Fibroblast of lung (primary cell): ENCODE measurements around the gene AGPAT4. TPM values are rescaled to one million over a fixed set of nuclear protein-coding genes. Genes with fewer than 3 reads are reported as not detected.
"Not testable (repeated sequence)": the region's sequence is repeated elsewhere in the genome, so short reads cannot be mapped to it uniquely, and the experiment has no call there.

Source experiments
- DNase-seq, 2 donors: peaks; one replicate each; pipeline versions ENCODE4 v3.0.0 to v3.0.0-alpha.2; 2010; ENCODE audit warnings: low read depth in 2 of 2
- H2AFZ ChIP-seq: 2 replicates; pipeline ENCODE4 v1.5.1; 2012; ENCODE audit warnings: low read length, control low read depth, inconsistent platforms
- H3K27ac ChIP-seq: 2 replicates; pipeline ENCODE4 v1.5.1; 2011; ENCODE audit warnings: low read length, control low read depth; ENCODE audit not compliant: insufficient read depth
- H3K27me3 ChIP-seq: 2 replicates; pipeline ENCODE4 v1.5.1; 2011; ENCODE audit warnings: mild to moderate bottlenecking, low read length; ENCODE audit not compliant: control insufficient read depth, insufficient read depth
- H3K36me3 ChIP-seq: 2 replicates; pipeline ENCODE4 v1.5.1; 2011; ENCODE audit warnings: low read length; ENCODE audit not compliant: control insufficient read depth, insufficient read depth
- H3K4me1 ChIP-seq: 2 replicates; pipeline ENCODE4 v1.5.1; 2011; ENCODE audit warnings: low read length; ENCODE audit not compliant: control insufficient read depth, insufficient read depth; ENCODE audit errors: extremely low read depth
- H3K4me2 ChIP-seq: 2 replicates; pipeline ENCODE4 v1.5.1; 2011; ENCODE audit warnings: low read length, control low read depth; ENCODE audit not compliant: insufficient read depth; ENCODE audit errors: extremely low read depth
- H3K4me3 ChIP-seq, 4 experiments: fragments of 200-600 bp in 1 of 4; sonication (generic) in 1 of 4; replicated peaks in 1 of 4; 2 replicates each; pipeline ENCODE4 v1.5.1; 2011 to 2016; ENCODE audit warnings: low read length in 4 of 4, low read depth in 3 of 4, mild to moderate bottlenecking in 3 of 4, control low read depth in 2 of 4, inconsistent platforms in 1 of 4, mixed read lengths in 1 of 4; ENCODE audit not compliant: insufficient read depth in 1 of 4; ENCODE audit errors: control extremely low read depth in 1 of 4
- H3K79me2 ChIP-seq: 2 replicates; pipeline ENCODE4 v1.5.1; 2012; ENCODE audit warnings: mild to moderate bottlenecking, low read length, inconsistent platforms; ENCODE audit not compliant: control insufficient read depth, insufficient read depth
- H3K9ac ChIP-seq: 2 replicates; pipeline ENCODE4 v1.5.1; 2011; ENCODE audit warnings: mild to moderate bottlenecking, low read length, control low read depth; ENCODE audit not compliant: insufficient read depth
- H3K9me3 ChIP-seq: 2 replicates; pipeline ENCODE4 v1.5.1; 2012; ENCODE audit warnings: low read depth, low read length; ENCODE audit not compliant: control insufficient read depth, insufficient read depth
- H4K20me1 ChIP-seq: 2 replicates; pipeline ENCODE4 v1.5.1; 2011; ENCODE audit warnings: low read length; ENCODE audit not compliant: control insufficient read depth, insufficient read depth; ENCODE audit errors: extremely low read depth
- CTCF ChIP-seq, 2 donors: IDR thresholded peaks in 1 of 2; conservative IDR thresholded peaks in 1 of 2; 1 replicate in 1 of 2; 2 replicates in 1 of 2; pipeline ENCODE4 v1.5.1; 2011 to 2012; ENCODE audit warnings: low read length in 2 of 2, control low read depth in 1 of 2, inconsistent platforms in 1 of 2, low read depth in 1 of 2, mild to moderate bottlenecking in 1 of 2
- EZH2 ChIP-seq: IDR thresholded peaks from 2 replicates; pipeline ENCODE4 v1.5.1; 2012; ENCODE audit warnings: low read length, control low read depth, mild to moderate bottlenecking; ENCODE audit errors: missing control alignments
- polyA plus RNA-seq, 2 donors: library from polyadenylated mRNA; depleted of rRNA in 1 of 2; stranded (reverse) in 1 of 2; unstranded in 1 of 2; fragments of >200 nt; gene quantifications; 2 replicates each; pipeline ENCODE4 v1.2.1, GENCODE V29; 2011 to 2012; ENCODE audit warnings: missing spikeins in 1 of 2
- total RNA-seq: library from RNA; depleted of rRNA; stranded (reverse); fragments of >200 nt; gene quantifications from 2 replicates; pipeline ENCODE4 v1.2.1, GENCODE V29; 2014

The AGPAT4 gene
- total and polyA plus RNA-seq, 2 donors (not counting 1 experiment from before 2014, with no cell fraction given) = 4.7 to 8.4 TPM

GRCh38 chr6:161316531-161316930 is 42.7 kb upstream of the AGPAT4 start:
- no peaks in the 10 kb centered on the region for H3K4me1 ChIP-seq
- H4K20me1 ChIP-seq = no peaks in the 10 kb centered on the region
- H3K4me2 ChIP-seq = no peak overlapping the region
- H3K36me3 ChIP-seq = no peaks in the 10 kb centered on the region
- no peaks in the 10 kb centered on the region for H3K27me3 ChIP-seq
- no peak overlapping the region for H2AFZ ChIP-seq
- no peak overlapping the region for H3K9ac ChIP-seq
- TF ChIP-seq EZH2 (no peak), CTCF (conservative IDR thresholded peaks at IDR 0.05 in 1 of 2, IDR thresholded peaks at IDR 0.05 in 1 of 2; ENCODE audit: low read depth in 1 of 2, low read length in 2 of 2) (no peak)
- H3K4me3 ChIP-seq = no peak overlapping the region
- no peaks in the 10 kb centered on the region for H3K9me3 ChIP-seq
- DNase-seq = no peak
- no peak overlapping the region for H3K27ac ChIP-seq
- no peaks in the 10 kb centered on the region for H3K79me2 ChIP-seq

- not testable (repeated sequence) for H3K27me3 ChIP-seq, H3K9me3 ChIP-seq, H3K4me3 ChIP-seq, H4K20me1 ChIP-seq, H3K36me3 ChIP-seq, H3K4me2 ChIP-seq, H3K9ac ChIP-seq, DNase-seq, H3K4me1 ChIP-seq, H3K27ac ChIP-seq, H3K79me2 ChIP-seq, H2AFZ ChIP-seq
Observed at GRCh38 chr6:161315246-161315917, 41.5 kb upstream of the AGPAT4 start.

- H3K79me2 ChIP-seq, H3K9me3 ChIP-seq, H3K36me3 ChIP-seq, H3K9ac ChIP-seq, H3K27me3 ChIP-seq, H2AFZ ChIP-seq, H3K4me2 ChIP-seq, H4K20me1 ChIP-seq, H3K4me3 ChIP-seq, H3K27ac ChIP-seq, DNase-seq, H3K4me1 ChIP-seq: not testable (repeated sequence)
Observed at GRCh38 chr6:161314541-161315245, 40.8 kb upstream of the AGPAT4 start.

GRCh38 chr6:161313940-161314509 is 40.2 kb upstream of the AGPAT4 start:
- H3K27ac ChIP-seq = no peak overlapping the region
- no peaks in the 10 kb centered on the region for H4K20me1 ChIP-seq
- no peak for DNase-seq
- H3K36me3 ChIP-seq = no peaks in the 10 kb centered on the region
- H3K27me3 ChIP-seq = no peaks in the 10 kb centered on the region
- H3K79me2 ChIP-seq = no peaks in the 10 kb centered on the region
- no peaks in the 10 kb centered on the region for H3K4me1 ChIP-seq
- H2AFZ ChIP-seq = no peak overlapping the region
- H3K4me3 ChIP-seq = no peak overlapping the region
- no peak overlapping the region for H3K9ac ChIP-seq
- no peak overlapping the region for H3K4me2 ChIP-seq
- no peaks in the 10 kb centered on the region for H3K9me3 ChIP-seq
- no peak for TF ChIP-seq EZH2
- TF ChIP-seq CTCF (conservative IDR thresholded peaks at IDR 0.05 in 1 of 2, IDR thresholded peaks at IDR 0.05 in 1 of 2; ENCODE audit: low read depth in 1 of 2, low read length in 2 of 2) = no peak

- not testable (repeated sequence) for H3K27ac ChIP-seq, H3K9ac ChIP-seq, H4K20me1 ChIP-seq, H2AFZ ChIP-seq, H3K36me3 ChIP-seq, DNase-seq, H3K4me2 ChIP-seq, H3K4me1 ChIP-seq, H3K9me3 ChIP-seq, H3K27me3 ChIP-seq, H3K4me3 ChIP-seq, H3K79me2 ChIP-seq
Observed at GRCh38 chr6:161313475-161313874, 39.6 kb upstream of the AGPAT4 start.
